AG09319 (cell line): Measurements from ENCODE around the gene TOX3.

Experiments used
- DNase-seq: peaks from one replicate; pipeline ENCODE4 v3.0.0-alpha.2; 2010; ENCODE audit warnings: low read depth; ENCODE audit errors: extremely low read depth
- TF ChIP-seq, protein P1 (sequence below): IDR thresholded peaks from 2 replicates; pipeline ENCODE4 v1.5.1; 2011; ENCODE audit warnings: low read depth, mild to moderate bottlenecking, inconsistent platforms, low read length, moderate library complexity

TOX3 gene

DNA sequence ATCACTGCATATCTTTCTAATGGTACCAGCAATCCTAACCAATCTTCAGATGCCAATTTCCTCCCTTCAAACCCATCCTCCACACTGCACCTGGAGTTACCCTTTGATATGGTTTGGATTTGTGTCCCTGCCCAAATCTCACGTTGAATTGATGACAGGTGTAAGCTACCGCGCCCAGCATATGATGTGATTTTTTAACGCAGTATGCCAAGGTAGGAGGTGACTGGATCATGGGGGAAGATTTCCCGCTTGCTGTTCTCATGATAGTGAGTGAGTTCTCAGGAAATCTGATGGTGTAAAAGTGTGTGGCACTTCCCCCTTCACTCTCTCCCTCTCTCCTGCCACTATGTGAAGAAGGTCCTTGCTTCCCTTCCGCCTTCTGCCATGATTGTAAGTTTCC, 57.0 kb downstream of the TOX3 start:
- TF ChIP-seq, protein P1, sequence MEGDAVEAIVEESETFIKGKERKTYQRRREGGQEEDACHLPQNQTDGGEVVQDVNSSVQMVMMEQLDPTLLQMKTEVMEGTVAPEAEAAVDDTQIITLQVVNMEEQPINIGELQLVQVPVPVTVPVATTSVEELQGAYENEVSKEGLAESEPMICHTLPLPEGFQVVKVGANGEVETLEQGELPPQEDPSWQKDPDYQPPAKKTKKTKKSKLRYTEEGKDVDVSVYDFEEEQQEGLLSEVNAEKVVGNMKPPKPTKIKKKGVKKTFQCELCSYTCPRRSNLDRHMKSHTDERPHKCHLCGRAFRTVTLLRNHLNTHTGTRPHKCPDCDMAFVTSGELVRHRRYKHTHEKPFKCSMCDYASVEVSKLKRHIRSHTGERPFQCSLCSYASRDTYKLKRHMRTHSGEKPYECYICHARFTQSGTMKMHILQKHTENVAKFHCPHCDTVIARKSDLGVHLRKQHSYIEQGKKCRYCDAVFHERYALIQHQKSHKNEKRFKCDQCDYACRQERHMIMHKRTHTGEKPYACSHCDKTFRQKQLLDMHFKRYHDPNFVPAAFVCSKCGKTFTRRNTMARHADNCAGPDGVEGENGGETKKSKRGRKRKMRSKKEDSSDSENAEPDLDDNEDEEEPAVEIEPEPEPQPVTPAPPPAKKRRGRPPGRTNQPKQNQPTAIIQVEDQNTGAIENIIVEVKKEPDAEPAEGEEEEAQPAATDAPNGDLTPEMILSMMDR = no peak
- no peak for DNase-seq

DNA sequence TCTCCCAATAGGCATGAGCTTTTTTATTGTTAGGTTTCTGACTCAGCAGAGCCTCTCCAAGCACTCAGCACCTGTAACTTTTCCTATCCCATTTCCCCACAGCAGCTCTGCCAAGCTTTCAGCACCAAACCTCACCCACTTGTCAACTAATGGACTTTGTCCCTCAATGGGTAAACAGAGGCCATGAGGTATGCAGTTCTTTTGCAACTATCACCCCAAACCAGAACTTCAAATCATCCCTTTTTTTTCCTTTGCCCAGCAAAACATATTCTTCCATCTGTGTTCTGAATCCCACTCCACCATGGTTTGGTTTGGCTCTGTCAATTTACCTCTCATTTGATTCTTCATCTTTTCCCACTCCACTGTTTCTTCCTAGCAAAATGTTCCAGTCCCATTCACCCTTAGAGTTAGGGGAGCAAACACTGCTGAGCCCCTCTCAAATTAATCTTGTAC, 58.1 kb downstream of the TOX3 start:
- DNase-seq = no peak

DNA sequence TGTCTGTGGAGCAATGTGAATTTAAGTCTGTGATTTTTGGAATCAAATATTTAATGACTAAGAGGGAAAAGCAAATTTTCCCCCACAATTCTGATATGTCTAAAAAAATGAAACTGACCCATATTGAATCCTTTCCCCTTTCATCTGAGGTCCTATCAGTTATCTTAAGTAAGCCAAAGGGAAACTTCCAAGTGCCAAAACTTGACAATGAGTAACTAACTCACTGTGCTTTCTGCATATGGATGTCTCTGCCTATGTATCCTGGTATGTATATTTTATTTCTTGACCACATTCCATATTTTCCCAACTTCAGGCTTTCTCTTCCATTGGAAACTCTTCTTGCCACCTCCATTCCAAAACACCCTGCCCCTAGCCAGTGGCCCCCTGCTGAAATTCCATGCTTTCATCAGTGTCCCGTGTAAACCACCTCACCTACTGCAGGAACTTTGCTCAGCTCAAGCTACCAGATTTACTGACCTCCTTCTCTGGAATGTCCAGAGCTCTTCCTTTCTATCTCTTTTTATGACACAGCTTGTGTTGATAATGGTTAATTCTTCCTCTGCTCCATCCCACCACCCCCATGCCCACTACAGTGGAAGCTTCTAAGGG, 59.0 kb downstream of the TOX3 start:
- TF ChIP-seq, protein P1 = no peak
- no peak for DNase-seq

More for the DNA sequence above, 58.1 kb downstream of the TOX3 start:
- TF ChIP-seq, protein P1 = no peak

DNA sequence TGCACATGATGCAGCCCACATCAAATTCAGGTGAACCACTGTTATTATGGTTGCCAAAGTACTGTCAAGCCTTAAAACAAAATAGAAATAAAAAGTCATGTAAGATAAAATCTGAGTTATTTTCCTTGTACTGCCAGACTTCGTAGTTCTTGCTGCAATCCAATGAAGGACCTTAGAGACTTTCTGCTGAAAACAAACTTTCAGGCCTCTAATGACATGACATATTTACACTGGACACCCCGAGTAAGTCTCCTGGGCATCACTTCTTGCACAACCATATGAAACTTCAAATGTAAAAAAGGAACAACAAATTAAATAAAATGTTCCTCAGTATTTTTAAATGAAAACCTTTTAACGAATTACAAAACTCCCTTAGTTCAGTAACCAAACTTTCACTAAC, 66.7 kb downstream of the TOX3 start:
- no peak for DNase-seq
- TF ChIP-seq, protein P1 = no peak

DNA sequence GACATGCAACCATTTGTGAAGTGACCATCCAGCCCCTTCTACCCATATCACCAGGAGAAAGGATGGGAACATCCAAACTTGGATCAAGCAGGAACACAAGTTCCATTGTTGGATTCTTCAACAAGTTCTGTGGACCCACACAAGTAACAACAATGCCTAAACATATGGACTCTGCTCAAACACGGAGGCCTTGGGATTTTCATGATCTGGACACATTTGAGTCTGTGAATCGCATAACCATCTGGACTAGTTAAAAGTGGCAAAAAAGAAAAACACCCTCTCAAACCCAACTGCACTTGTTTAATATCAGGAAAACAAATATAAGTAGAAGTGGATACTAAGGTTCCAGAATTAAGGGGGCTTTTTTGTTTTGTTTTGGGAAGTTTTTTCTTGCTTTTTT, 70.8 kb downstream of the TOX3 start:
- no peak for DNase-seq
- TF ChIP-seq, protein P1 = no peak

DNA sequence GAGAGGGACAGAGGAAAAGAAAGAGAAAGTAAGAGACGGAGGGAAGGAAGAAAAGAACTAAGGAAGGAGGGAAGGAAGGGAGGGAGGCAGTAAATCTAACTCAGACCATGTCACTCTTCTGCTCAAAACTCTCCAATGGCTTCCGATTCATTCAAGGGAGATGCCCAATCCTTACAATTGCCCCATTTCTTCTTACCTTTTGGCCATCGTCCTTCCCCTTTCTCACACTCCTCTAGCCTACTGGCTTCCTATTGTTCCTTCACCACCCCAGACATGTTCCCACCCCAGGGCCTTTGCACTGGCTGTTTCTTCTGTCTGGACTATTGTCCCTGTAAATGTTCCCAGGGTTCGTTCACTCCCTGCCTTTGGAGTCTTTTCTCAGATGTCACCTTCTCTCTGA, 72.3 kb downstream of the TOX3 start:
- no peak for DNase-seq
- TF ChIP-seq, protein P1 = no peak

DNA sequence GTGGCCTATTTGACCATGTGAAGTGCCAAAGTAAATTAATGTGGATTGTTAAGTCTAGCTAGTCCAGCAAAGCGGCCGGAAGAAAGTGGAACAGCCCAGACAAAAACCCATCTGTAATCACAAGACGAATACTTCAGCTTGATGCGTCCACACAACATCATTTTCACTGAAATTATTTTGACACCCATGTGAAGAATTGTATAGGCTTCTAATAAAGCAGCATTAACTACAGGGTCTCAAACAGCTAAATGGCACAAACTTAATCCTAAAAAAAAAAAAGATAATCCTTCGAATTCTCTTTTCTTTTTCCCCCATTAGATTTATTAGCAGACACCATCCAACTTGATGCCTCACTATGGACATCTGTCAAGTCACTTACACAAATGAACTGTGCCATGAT, 73.8 kb downstream of the TOX3 start:
- TF ChIP-seq, protein P1 = no peak
- DNase-seq = no peak
